Thyroid gland (tissue), 4 donors: ENCODE results near the gene ZNF514.

Experiments used
- CTCF ChIP-seq, 6 experiments: fragments of 200-600 bp in 3 of 6; fragments of 450-650 bp in 3 of 6; sonication (generic) in 3 of 6; IDR thresholded peaks; one replicate each; pipeline ENCODE4 v1.5.1; 2016 to 2019; ENCODE audit warnings: antibody characterized with exemption in 6 of 6, mild to moderate bottlenecking in 2 of 6, inconsistent platforms in 1 of 6, moderate library complexity in 1 of 6
- POLR2A ChIP-seq, 2 donors: fragments of 450-650 bp; IDR thresholded peaks; one replicate each; pipeline ENCODE4 v1.6.1; 2017; ENCODE audit warnings: antibody characterized with exemption in 2 of 2, mild to moderate bottlenecking in 2 of 2, moderate library complexity in 1 of 2

GRCh38 chr2:95122197-95122551 is 37.5 kb downstream of the ZNF514 start:
- TF ChIP-seq CTCF (IDR thresholded peaks at IDR 0.05) (no peak), POLR2A (IDR thresholded peaks at IDR 0.05) (no peak)
